Left ventricle myocardium inferior (tissue), 1 donor: ENCODE results near the gene CTAGE15. TPM values are rescaled to one million over a fixed set of nuclear protein-coding genes. Genes with fewer than 3 reads are reported as not detected.
"Not testable (repeated sequence)": the region's sequence is repeated elsewhere in the genome, so short reads cannot be mapped to it uniquely, and the experiment has no call there.

ENCODE experiments used
- DNase-seq: peaks from one replicate; pipeline ENCODE4 v3.0.0-alpha.2; 2020
- H3K27ac ChIP-seq: fragments of 200-600 bp; replicated peaks from 2 replicates; pipeline ENCODE4 v1.8.0; 2021
- H3K27me3 ChIP-seq: fragments of 200-600 bp; 2 replicates; pipeline ENCODE4 v1.8.0; 2021; ENCODE audit warnings: low read depth
- H3K36me3 ChIP-seq: fragments of 200-600 bp; 2 replicates; pipeline ENCODE4 v1.8.0; 2021
- H3K4me1 ChIP-seq: fragments of 200-600 bp; 2 replicates; pipeline ENCODE4 v1.8.0; 2021
- H3K4me3 ChIP-seq: fragments of 200-600 bp; 2 replicates; pipeline ENCODE4 v1.8.0; 2021; ENCODE audit warnings: mild to moderate bottlenecking, moderate library complexity
- H3K9me3 ChIP-seq: fragments of 200-600 bp; replicated peaks from 2 replicates; pipeline ENCODE4 v1.8.0; 2021
- intact Hi-C: fragments of 100-400 bp; cut with micrococcal nuclease; formaldehyde crosslinking; loops from one replicate; pipeline ENCODE4 v1.11.0; 2022
- total RNA-seq: library from RNA; stranded (reverse); fragmentation: NEBNext Ultra II Directional; extraction: Animal tissue kit (Norgen Biotek cat#: 25700); gene quantifications from one replicate; pipeline ENCODE4 v1.2.1, GENCODE V29; 2021
- donor health status: DM: no; HTN: yes; CAD: no; lungs with severe emphysema.

CTAGE15 gene
- total RNA-seq, 1 donor from 2014 or later, result not detected

- H3K36me3 ChIP-seq, H3K9me3 ChIP-seq, intact Hi-C loops, H3K4me1 ChIP-seq, H3K27ac ChIP-seq, H3K4me3 ChIP-seq, DNase-seq, H3K27me3 ChIP-seq: not testable (repeated sequence)
Observed at GRCh38 chr7:143603549-143603948, 31.9 kb downstream of the CTAGE15 start.

GRCh38 chr7:143606088-143606487 lies 34.5 kb downstream of the CTAGE15 start:
- DNase-seq, H3K27ac ChIP-seq, intact Hi-C loops: not testable (repeated sequence)

GRCh38 chr7:143615545-143615944 lies 43.9 kb downstream of the CTAGE15 start:
- H3K36me3 ChIP-seq, H3K27me3 ChIP-seq, H3K9me3 ChIP-seq, H3K27ac ChIP-seq, intact Hi-C loops, H3K4me1 ChIP-seq, H3K4me3 ChIP-seq, DNase-seq: not testable (repeated sequence)

More at GRCh38 chr7:143606088-143606487, 34.5 kb downstream of the CTAGE15 start:
- not testable (repeated sequence) for H3K4me1 ChIP-seq, H3K4me3 ChIP-seq, H3K27me3 ChIP-seq, H3K36me3 ChIP-seq, H3K9me3 ChIP-seq

GRCh38 chr7:143617204-143617603 lies 45.6 kb downstream of the CTAGE15 start:
- H3K4me3 ChIP-seq, intact Hi-C loops, H3K36me3 ChIP-seq, H3K4me1 ChIP-seq, H3K27me3 ChIP-seq, DNase-seq, H3K27ac ChIP-seq, H3K9me3 ChIP-seq: not testable (repeated sequence)

- H3K27ac ChIP-seq, H3K36me3 ChIP-seq, intact Hi-C loops, H3K4me1 ChIP-seq, H3K4me3 ChIP-seq, H3K9me3 ChIP-seq, H3K27me3 ChIP-seq, DNase-seq: not testable (repeated sequence)
Observed at GRCh38 chr7:143620058-143620457, 48.5 kb downstream of the CTAGE15 start.

GRCh38 chr7:143620646-143621045 lies 49.0 kb downstream of the CTAGE15 start, which contains the start of gene TCAF2:
Gene TCAF2 (plus strand): TSS chr7:143620974.
- intact Hi-C loops, H3K9me3 ChIP-seq, H3K4me3 ChIP-seq, H3K27me3 ChIP-seq, H3K36me3 ChIP-seq, H3K27ac ChIP-seq, H3K4me1 ChIP-seq, DNase-seq: not testable (repeated sequence)

- H3K4me3 ChIP-seq, H3K27ac ChIP-seq, H3K4me1 ChIP-seq, H3K36me3 ChIP-seq, DNase-seq, H3K27me3 ChIP-seq, intact Hi-C loops, H3K9me3 ChIP-seq: not testable (repeated sequence)
Observed at GRCh38 chr7:143621175-143621574, 49.6 kb downstream of the CTAGE15 start.

GRCh38 chr7:143622130-143622529 lies 50.5 kb downstream of the CTAGE15 start:
- H3K9me3 ChIP-seq, H3K36me3 ChIP-seq, H3K4me3 ChIP-seq, H3K4me1 ChIP-seq, H3K27ac ChIP-seq, H3K27me3 ChIP-seq, intact Hi-C loops, DNase-seq: not testable (repeated sequence)

Other genes starting within 250 kb of the CTAGE15 start
- gene FAM131B, start 209.1 kb upstream of the CTAGE15 start, total RNA-seq, result 0.47 TPM
- gene ZYX, start 190.5 kb upstream of the CTAGE15 start, total RNA-seq, result 68.4 TPM
- not detected for gene EPHA1, start 162.9 kb upstream of the CTAGE15 start, total RNA-seq
- gene TAS2R60, start 128.3 kb upstream of the CTAGE15 start, total RNA-seq, result not detected
- not detected for gene TAS2R41, start 93.9 kb upstream of the CTAGE15 start, total RNA-seq
- 0.22 TPM for gene TCAF2, start 49.2 kb downstream of the CTAGE15 start, total RNA-seq
- not detected for gene CTAGE6, start 185.9 kb downstream of the CTAGE15 start, total RNA-seq